Gastroesophageal sphincter (tissue), 4 donors: Measurements from ENCODE around the gene MICAL3. TPM values are rescaled to one million over a fixed set of nuclear protein-coding genes. Genes with fewer than 3 reads are reported as not detected.

Source experiments
- ATAC-seq: fragments of 150-250 bp; one replicate; pipeline ENCODE4 v1.9.1; 2016; ENCODE audit warnings: mild to moderate bottlenecking, moderate library complexity
- H3K27ac ChIP-seq, 4 donors: fragments of 200-600 bp; sonication (generic) in 3 of 4; 1 replicate in 3 of 4; 2 replicates in 1 of 4; pipeline ENCODE4 v1.5.1; 2016 to 2019
- H3K27me3 ChIP-seq: fragments of 200-600 bp; sonication (generic); one replicate; pipeline ENCODE4 v1.5.1; 2019
- H3K36me3 ChIP-seq, 2 donors: fragments of 200-600 bp; sonication (generic); one replicate each; pipeline ENCODE4 v1.5.1; 2019; ENCODE audit warnings: control low read depth in 1 of 2
- H3K4me1 ChIP-seq, 3 donors: fragments of 200-600 bp; sonication (generic); 1 replicate in 2 of 3; 2 replicates in 1 of 3; pipeline ENCODE4 v1.5.1; 2016 to 2019; ENCODE audit warnings: control low read depth in 2 of 3
- H3K4me3 ChIP-seq, 2 donors: fragments of 200-600 bp; sonication (generic); one replicate each; pipeline ENCODE4 v1.5.1; 2019; ENCODE audit warnings: mild to moderate bottlenecking in 1 of 2, moderate library complexity in 1 of 2
- H3K9me3 ChIP-seq, 3 donors: fragments of 200-600 bp; sonication (generic); one replicate each; pipeline ENCODE4 v1.5.1; 2017 to 2019; ENCODE audit warnings: control low read depth in 2 of 3
- EP300 ChIP-seq: sonication (generic); formaldehyde crosslinking; IDR thresholded peaks from one replicate; pipeline ENCODE4 v1.6.1; 2017; ENCODE audit warnings: antibody characterized with exemption, mild to moderate bottlenecking
- POLR2A ChIP-seq, 2 donors: fragments of 450-650 bp; IDR thresholded peaks; one replicate each; pipeline ENCODE4 v1.6.1; 2017; ENCODE audit warnings: antibody characterized with exemption in 2 of 2, mild to moderate bottlenecking in 2 of 2, moderate library complexity in 1 of 2
- POLR2AphosphoS5 ChIP-seq: sonication (generic); formaldehyde crosslinking; IDR thresholded peaks from one replicate; pipeline ENCODE4 v1.6.1; 2017; ENCODE audit warnings: antibody characterized with exemption
- WGBS, 2 donors: methylation state at CpG; one replicate each; pipeline ENCODE4 v1.1.5; 2018; ENCODE audit warnings: low coverage in 1 of 2; 5-methylcytosine and 5-hydroxymethylcytosine counted together
- total RNA-seq, 4 donors: library from RNA; depleted of rRNA; stranded (reverse); fragments of >200 nt; gene quantifications; one replicate each; pipeline ENCODE4 v1.1.0, GENCODE V29; 2016
- TF ChIP-seq, protein P1 (sequence below), 4 experiments: fragments of 200-600 bp in 2 of 4; fragments of 450-650 bp in 2 of 4; sonication (generic) in 1 of 4; IDR thresholded peaks; one replicate each; pipeline ENCODE4 v1.5.1; 2017 to 2019; ENCODE audit warnings: antibody characterized with exemption in 4 of 4, mild to moderate bottlenecking in 2 of 4, moderate library complexity in 2 of 4

The MICAL3 gene
- total RNA-seq, 4 donors from 2014 or later: 37.3 to 120 (median 51.5) TPM

DNA sequence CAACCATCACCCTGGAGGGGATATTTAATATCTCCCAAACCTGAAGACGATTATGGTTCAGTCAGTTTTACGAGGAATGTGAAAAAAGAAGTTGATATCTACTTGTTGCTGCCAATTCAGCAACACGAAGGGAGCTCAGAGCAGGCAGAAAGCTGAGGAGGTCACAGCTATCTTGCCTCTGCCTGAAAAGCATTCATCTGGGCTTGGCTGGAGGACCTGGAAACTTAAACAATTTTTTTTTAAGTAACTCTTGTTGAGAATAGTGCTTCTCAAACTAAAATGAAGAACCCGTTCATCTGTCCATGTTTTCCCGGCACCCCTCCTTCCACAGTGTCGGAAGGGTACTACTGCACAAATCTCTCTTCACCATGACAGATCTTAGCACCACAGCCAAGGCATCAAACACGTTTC, 98.9 kb downstream of the MICAL3 start:
- no peak for ATAC-seq
- TF ChIP-seq POLR2AphosphoS5 (no peak), POLR2A (IDR thresholded peaks at IDR 0.05) (no peak), EP300 (no peak)
- TF ChIP-seq, protein P1, sequence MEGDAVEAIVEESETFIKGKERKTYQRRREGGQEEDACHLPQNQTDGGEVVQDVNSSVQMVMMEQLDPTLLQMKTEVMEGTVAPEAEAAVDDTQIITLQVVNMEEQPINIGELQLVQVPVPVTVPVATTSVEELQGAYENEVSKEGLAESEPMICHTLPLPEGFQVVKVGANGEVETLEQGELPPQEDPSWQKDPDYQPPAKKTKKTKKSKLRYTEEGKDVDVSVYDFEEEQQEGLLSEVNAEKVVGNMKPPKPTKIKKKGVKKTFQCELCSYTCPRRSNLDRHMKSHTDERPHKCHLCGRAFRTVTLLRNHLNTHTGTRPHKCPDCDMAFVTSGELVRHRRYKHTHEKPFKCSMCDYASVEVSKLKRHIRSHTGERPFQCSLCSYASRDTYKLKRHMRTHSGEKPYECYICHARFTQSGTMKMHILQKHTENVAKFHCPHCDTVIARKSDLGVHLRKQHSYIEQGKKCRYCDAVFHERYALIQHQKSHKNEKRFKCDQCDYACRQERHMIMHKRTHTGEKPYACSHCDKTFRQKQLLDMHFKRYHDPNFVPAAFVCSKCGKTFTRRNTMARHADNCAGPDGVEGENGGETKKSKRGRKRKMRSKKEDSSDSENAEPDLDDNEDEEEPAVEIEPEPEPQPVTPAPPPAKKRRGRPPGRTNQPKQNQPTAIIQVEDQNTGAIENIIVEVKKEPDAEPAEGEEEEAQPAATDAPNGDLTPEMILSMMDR (IDR thresholded peaks at IDR 0.05): no peak
- 13 to 45% methylated on average over 7 of the region's 7 CpGs for WGBS, 2 donors
- Histone ChIP-seq H3K36me3 (no peaks in the 10 kb centered on the region), H3K4me1 (peaks cover 11 to 77% (median 40%) of the 10 kb centered on the region in 3 donors), H3K9me3 (no peaks in the 10 kb centered on the region), H3K27ac (peak overlapping the region in 2 of 4 donors; percentile 4 to 22), H3K4me3 (no peak overlapping the region), H3K27me3 (no peaks in the 10 kb centered on the region)

DNA sequence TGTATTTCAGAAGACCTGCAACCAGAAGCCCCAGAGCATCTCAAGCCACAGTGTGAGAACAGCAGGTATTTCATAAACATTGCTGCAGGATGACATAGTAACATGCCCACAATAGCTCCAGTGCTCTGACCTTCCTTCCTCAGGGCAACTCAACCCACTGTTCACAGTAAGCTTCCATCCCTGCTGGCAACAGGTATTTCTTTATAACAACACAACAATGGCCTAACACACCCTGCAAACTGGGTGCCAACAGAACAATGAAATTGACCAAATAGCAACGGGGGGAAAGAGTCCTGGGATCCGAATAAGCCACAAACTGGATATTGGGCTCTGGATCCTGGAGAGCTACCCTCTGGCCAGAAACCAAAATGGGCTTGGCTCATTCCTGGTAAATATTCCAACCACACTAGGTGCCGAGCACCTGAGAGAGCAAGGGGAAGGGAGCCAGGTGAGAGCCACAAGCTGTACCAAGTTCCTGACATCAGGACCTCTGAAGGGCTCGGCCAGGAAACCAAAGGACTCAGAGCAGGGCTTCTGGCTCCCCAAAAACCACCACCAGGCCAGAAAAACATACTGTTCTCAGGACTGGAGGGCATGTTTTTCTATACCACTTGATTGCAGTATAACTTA, 99.5 kb downstream of the MICAL3 start:
- 33 to 88% methylated on average over 1 to 2 of the region's 4 CpGs for WGBS, 2 donors
- H3K27me3 ChIP-seq: no peaks in the 10 kb centered on the region
- no peak for ATAC-seq
- H3K4me3 ChIP-seq: no peak overlapping the region
- no peaks in the 10 kb centered on the region for H3K36me3 ChIP-seq
- H3K27ac ChIP-seq: peak overlapping the region in 3 of 4 donors; percentile 4 to 22 (median 8)
- peaks cover 11 to 78% (median 46%) of the 10 kb centered on the region in 3 donors for H3K4me1 ChIP-seq
- H3K9me3 ChIP-seq: no peaks in the 10 kb centered on the region
- TF ChIP-seq POLR2A (IDR thresholded peaks at IDR 0.05) (no peak), EP300 (no peak), POLR2AphosphoS5 (no peak)
- TF ChIP-seq, protein P1 (IDR thresholded peaks at IDR 0.05): no peak

DNA sequence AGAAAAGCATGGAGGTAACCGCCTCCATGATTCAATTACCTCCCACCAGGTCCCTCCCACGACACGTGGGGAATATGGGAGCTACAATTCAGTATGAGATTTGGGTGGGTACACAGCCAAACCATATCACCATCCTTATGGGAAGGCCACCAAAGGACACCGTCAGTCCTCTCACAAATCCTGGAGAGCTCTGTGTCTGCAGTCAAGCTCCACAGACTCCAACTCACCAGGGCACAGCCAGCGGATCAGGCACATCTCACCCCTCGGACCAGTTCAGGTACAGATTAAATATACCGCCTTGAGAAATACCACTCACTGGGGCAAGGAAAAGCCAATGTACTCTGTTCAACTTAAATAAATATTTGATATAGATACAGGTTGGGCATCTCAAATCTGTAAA, 100.3 kb downstream of the MICAL3 start:
- H3K27ac ChIP-seq: peak overlapping the region in 3 of 4 donors; percentile 44 to 66 (median 50)
- H3K27me3 ChIP-seq: no peaks in the 10 kb centered on the region
- H3K4me3 ChIP-seq: no peak overlapping the region
- TF ChIP-seq POLR2A (IDR thresholded peaks at IDR 0.05) (no peak), POLR2AphosphoS5 (no peak), EP300 (no peak)
- TF ChIP-seq, protein P1 (IDR thresholded peaks at IDR 0.05): no peak
- WGBS, 2 donors: 87 to 90% methylated on average over 2 to 3 of the region's 7 CpGs
- ATAC-seq: no peak
- H3K9me3 ChIP-seq: no peaks in the 10 kb centered on the region
- peaks cover 11 to 86% (median 51%) of the 10 kb centered on the region in 3 donors for H3K4me1 ChIP-seq
- H3K36me3 ChIP-seq: no peaks in the 10 kb centered on the region

DNA sequence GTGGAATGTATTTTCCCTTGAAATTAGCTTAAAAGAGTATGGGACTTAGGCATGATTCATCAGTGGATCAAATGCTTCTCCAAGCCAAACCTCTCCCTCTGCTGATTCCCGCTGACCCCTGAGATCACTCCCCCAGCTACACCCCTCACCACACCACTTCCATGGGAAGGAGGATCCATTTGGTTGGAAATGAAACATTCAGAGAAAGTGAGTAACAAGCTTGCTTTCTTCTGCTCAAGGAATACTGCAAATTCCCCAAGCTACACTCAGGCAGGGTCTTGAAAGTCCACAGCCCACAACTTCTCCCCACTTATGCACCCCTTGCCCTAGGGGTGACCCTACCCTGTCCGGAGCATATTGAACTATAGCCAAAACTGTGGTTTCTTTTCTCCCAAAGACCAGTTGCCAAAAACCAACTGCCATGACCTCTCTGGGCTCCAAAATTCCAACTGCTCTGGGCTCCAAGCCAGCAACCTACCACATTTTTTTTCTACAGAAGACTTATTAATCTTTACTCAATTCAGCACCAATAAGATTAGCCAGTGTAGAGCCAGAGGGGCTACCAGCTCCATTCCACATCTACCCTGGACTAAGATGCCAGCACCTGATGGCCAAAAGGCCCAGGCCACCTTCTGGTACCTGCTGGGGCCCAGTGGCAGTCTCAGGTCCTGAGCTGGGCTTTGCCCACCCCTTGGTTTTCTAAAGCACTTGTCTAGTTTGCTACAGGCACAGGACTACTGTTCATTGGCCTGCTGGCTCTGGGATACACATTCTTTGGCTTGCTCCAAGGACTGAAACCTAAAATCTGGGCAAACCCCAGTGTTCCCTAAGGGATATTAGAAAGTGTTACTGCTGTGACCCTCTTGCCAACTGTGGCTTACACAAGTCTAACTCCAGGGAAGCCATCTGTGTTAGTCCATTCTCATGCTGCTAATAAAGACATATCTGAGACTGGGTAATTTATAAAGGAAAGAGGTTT, 101.1 kb downstream of the MICAL3 start:
- no peak for ATAC-seq
- H3K4me3 ChIP-seq: no peak overlapping the region
- no peaks in the 10 kb centered on the region for H3K27me3 ChIP-seq
- H3K27ac ChIP-seq: peak overlapping the region; percentile 5 to 66 (median 47)
- TF ChIP-seq EP300: no peak
- TF ChIP-seq, protein P1 (IDR thresholded peaks at IDR 0.05): no peak
- TF ChIP-seq POLR2A (IDR thresholded peaks at IDR 0.05): no peak
- no peak for TF ChIP-seq POLR2AphosphoS5
- 0 to 23% methylated on average over 1 to 2 of the region's 2 CpGs for WGBS, 2 donors
- no peaks in the 10 kb centered on the region for H3K9me3 ChIP-seq
- peaks cover 11 to 94% (median 51%) of the 10 kb centered on the region in 3 donors for H3K4me1 ChIP-seq
- H3K36me3 ChIP-seq: no peaks in the 10 kb centered on the region
